A673 (cell line): Measurements from ENCODE around the gene SLC3A2.

Source experiments
- CTCF ChIP-seq: fragments of 300-800, 200-600 bp; sonication (generic); conservative IDR thresholded peaks from 2 replicates; pipeline ENCODE4 v1.5.1; 2017; ENCODE audit warnings: low read depth, mild to moderate bottlenecking, antibody characterized with exemption, low read length, moderate library complexity, mixed read lengths
- EZH2 ChIP-seq: fragments of 200-600 bp; sonication (generic); IDR thresholded peaks from 2 replicates; pipeline ENCODE4 v1.6.1; 2017; ENCODE audit warnings: borderline replicate concordance, low read depth, mild to moderate bottlenecking, mixed read lengths, antibody characterized with exemption, low read length; ENCODE audit not compliant: poor library complexity, severe bottlenecking

- TF ChIP-seq CTCF (no peak), EZH2 (no peak)
These were observed 34.5 kb upstream of the SLC3A2 start for GRCh38 chr11:62846177-62846576.
